ENCODE results near the gene MGRN1. TPM values are rescaled to one million over a fixed set of nuclear protein-coding genes. Genes with fewer than 3 reads are reported as not detected.

Gene MGRN1
- total RNA-seq, 5 donors from 2014 or later (not counting 1 experiment from before 2014, with no cell fraction given) = 63.1 to 76.8 (median 72.2) TPM

GRCh38 chr16:4654011-4654963, 29.7 kb downstream of the MGRN1 start:
- WGBS (ENCODE audit: insufficient coverage) = 94% methylated on average over 12 of the region's 16 CpGs

DNA sequence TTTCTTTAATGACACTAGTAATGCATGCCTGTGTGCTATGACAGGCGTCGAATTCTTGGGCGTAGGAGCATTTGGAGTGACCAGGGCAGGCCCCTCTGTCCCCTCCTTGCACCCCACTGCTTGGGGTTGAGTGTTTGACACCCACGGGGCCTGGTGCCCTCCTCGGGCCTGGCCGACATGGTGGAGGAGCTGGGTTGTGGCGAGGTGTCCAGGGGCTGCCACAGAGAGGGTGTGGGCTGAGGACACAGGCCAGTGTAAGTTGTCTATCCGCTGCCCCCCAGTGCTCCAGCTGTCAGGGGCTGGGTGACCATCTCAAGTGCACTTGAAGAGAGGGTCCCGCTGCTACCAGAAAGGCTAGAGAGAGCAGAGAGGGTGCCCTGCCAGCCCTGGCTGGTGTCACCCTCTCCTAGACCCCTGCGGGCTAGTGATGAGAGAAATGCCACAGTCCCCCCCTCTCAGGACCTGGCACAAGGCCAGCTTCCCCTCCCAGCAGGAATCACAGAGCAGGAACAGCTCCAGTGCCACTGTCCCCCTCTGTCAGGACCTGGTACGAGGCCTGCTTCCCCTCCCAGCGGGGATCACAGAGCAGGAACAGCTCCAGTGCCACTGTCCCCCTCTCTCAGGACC, 30.5 kb downstream of the MGRN1 start:
- H3K27me3 ChIP-seq (replicated peaks in 1 of 2; ENCODE audit: control insufficient read depth in 2 of 2, extremely low read depth in 1 of 2, insufficient read depth in 2 of 2, low read length in 1 of 2) = no peaks in the 10 kb centered on the region
- no peak overlapping the region for H3K4me3 ChIP-seq (ENCODE audit: control insufficient read depth in 1 of 2, extremely low read depth in 1 of 2, low read length in 1 of 2)
- Mint-ChIP-seq H3K27me3 (no peaks in the 10 kb centered on the region), H3K27ac (peak overlapping the region in 1 of 2 donors; percentile 22), H3K36me3 (peaks cover 17% of the 10 kb centered on the region), H3K4me1 (peaks cover 20 to 30% (median 21%) of the 10 kb centered on the region in 3 donors), H3K9me3 (no peaks in the 10 kb centered on the region), H3K4me3 (no peak overlapping the region)
- H3K36me3 ChIP-seq (ENCODE audit: control insufficient read depth in 2 of 2, extremely low read depth in 1 of 2, insufficient read depth in 1 of 2, low read length in 1 of 2) = peaks cover 17 to 52% of the 10 kb centered on the region in 2 donors
- ChIA-PET POLR2A (interaction anchor here in 1 of 2 donors (0.6 kb wide), 1 partner anchor 100 kb away, joined by 3 read pairs; no protein-coding TSS in a partner anchor), CTCF (no interaction called here)
- 98% methylated on average over 8 of the region's 12 CpGs for WGBS (ENCODE audit: insufficient coverage)
- ATAC-seq (replicated peaks in 1 of 4) (no peak), DNase-seq (no peak)
- no peak overlapping the region for H3K27ac ChIP-seq (ENCODE audit: low read length)
- H3K9me3 ChIP-seq = no peaks in the 10 kb centered on the region
- peaks cover 3 to 24% of the 10 kb centered on the region in 2 experiments for H3K4me1 ChIP-seq (ENCODE audit: control insufficient read depth in 1 of 2, extremely low read depth in 1 of 2, insufficient read depth in 2 of 2, low read length in 2 of 2)

More at GRCh38 chr16:4654011-4654963, 29.7 kb downstream of the MGRN1 start:
- POLR2A ChIA-PET = no interaction called here
- H3K4me1 Mint-ChIP-seq = peaks cover 17 to 28% (median 21%) of the 10 kb centered on the region in 3 donors
- no peak overlapping the region for H3K27ac ChIP-seq (ENCODE audit: low read length)
- peaks cover 17% of the 10 kb centered on the region for H3K36me3 Mint-ChIP-seq
- ATAC-seq (replicated peaks in 1 of 4) = no peak
- no peaks in the 10 kb centered on the region for H3K9me3 ChIP-seq
- no peaks in the 10 kb centered on the region for H3K27me3 Mint-ChIP-seq
- no peak for DNase-seq
- no peaks in the 10 kb centered on the region for H3K27me3 ChIP-seq (replicated peaks in 1 of 2; ENCODE audit: control insufficient read depth in 2 of 2, extremely low read depth in 1 of 2, insufficient read depth in 2 of 2, low read length in 1 of 2)
- peak overlapping the region in 1 of 2 donors; percentile 11 for H3K27ac Mint-ChIP-seq
- H3K9me3 Mint-ChIP-seq = no peaks in the 10 kb centered on the region
- CTCF ChIA-PET = no interaction called here
- H3K4me1 ChIP-seq (ENCODE audit: control insufficient read depth in 1 of 2, extremely low read depth in 1 of 2, insufficient read depth in 2 of 2, low read length in 2 of 2) = peaks cover 5 to 24% of the 10 kb centered on the region in 2 experiments
- H3K36me3 ChIP-seq (ENCODE audit: control insufficient read depth in 2 of 2, extremely low read depth in 1 of 2, insufficient read depth in 1 of 2, low read length in 1 of 2) = peaks cover 17 to 52% of the 10 kb centered on the region in 2 donors
- no peak overlapping the region for H3K4me3 Mint-ChIP-seq
- no peak overlapping the region for H3K4me3 ChIP-seq (ENCODE audit: control insufficient read depth in 1 of 2, extremely low read depth in 1 of 2, low read length in 1 of 2)

- H3K27ac Mint-ChIP-seq = no peak overlapping the region
- no peaks in the 10 kb centered on the region for H3K27me3 Mint-ChIP-seq
- WGBS (ENCODE audit: insufficient coverage) = 96% methylated on average over 6 of the region's 6 CpGs
- Histone ChIP-seq H3K4me3 (ENCODE audit: control insufficient read depth in 1 of 2, extremely low read depth in 1 of 2, low read length in 1 of 2) (no peak overlapping the region), H3K27me3 (replicated peaks in 1 of 2; ENCODE audit: control insufficient read depth in 2 of 2, extremely low read depth in 1 of 2, insufficient read depth in 2 of 2, low read length in 1 of 2) (no peaks in the 10 kb centered on the region), H3K4me1 (ENCODE audit: control insufficient read depth in 1 of 2, extremely low read depth in 1 of 2, insufficient read depth in 2 of 2, low read length in 2 of 2) (peaks cover 5 to 25% of the 10 kb centered on the region in 2 experiments), H3K36me3 (ENCODE audit: control insufficient read depth in 2 of 2, extremely low read depth in 1 of 2, insufficient read depth in 1 of 2, low read length in 1 of 2) (peaks cover 17 to 52% of the 10 kb centered on the region in 2 donors), H3K9me3 (no peaks in the 10 kb centered on the region), H3K27ac (ENCODE audit: low read length) (no peak overlapping the region)
- H3K4me3 Mint-ChIP-seq = no peak overlapping the region
- H3K36me3 Mint-ChIP-seq = peaks cover 13% of the 10 kb centered on the region
- ChIA-PET CTCF (no interaction called here), POLR2A (no interaction called here)
- DNase-seq (no peak), ATAC-seq (replicated peaks in 1 of 4) (no peak)
- H3K4me1 Mint-ChIP-seq = peaks cover 23 to 29% (median 23%) of the 10 kb centered on the region in 3 donors
- H3K9me3 Mint-ChIP-seq = no peaks in the 10 kb centered on the region
Measured at GRCh38 chr16:4655801-4656200, 31.2 kb downstream of the MGRN1 start.

DNA sequence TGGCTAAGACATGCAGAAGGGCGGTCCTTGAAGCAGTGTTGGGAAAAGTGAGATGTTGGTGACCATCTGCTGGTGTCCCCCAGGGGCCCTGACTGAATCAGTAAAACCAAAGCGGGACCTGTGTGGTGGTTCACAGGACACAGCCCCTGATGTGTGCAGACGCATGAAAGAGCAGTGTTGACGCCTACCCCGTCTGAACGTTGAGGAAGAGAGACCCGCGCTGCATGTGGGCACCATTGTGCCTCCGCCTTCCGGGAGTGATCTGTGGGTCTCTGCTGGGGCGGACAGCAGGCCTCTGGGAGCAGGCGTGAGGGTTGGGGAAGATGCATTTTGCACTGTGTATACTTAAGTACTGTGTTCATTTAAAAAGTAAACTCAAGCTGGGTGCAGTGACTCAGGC, 31.6 kb downstream of the MGRN1 start:
- CTCF ChIA-PET = interaction anchor here in 1 of 2 donors (0.5 kb wide), 1 partner anchor 1956 kb away, joined by 3 read pairs; no protein-coding TSS in a partner anchor
- POLR2A ChIA-PET = no interaction called here
- 94% methylated on average over 12 of the region's 12 CpGs for WGBS (ENCODE audit: insufficient coverage)
- H3K4me3 Mint-ChIP-seq = no peak overlapping the region
- Histone ChIP-seq H3K27ac (ENCODE audit: low read length) (no peak overlapping the region), H3K9me3 (no peaks in the 10 kb centered on the region), H3K27me3 (replicated peaks in 1 of 2; ENCODE audit: control insufficient read depth in 2 of 2, extremely low read depth in 1 of 2, insufficient read depth in 2 of 2, low read length in 1 of 2) (no peaks in the 10 kb centered on the region), H3K4me3 (ENCODE audit: control insufficient read depth in 1 of 2, extremely low read depth in 1 of 2, low read length in 1 of 2) (no peak overlapping the region), H3K4me1 (ENCODE audit: control insufficient read depth in 1 of 2, extremely low read depth in 1 of 2, insufficient read depth in 2 of 2, low read length in 2 of 2) (peaks cover 5 to 29% of the 10 kb centered on the region in 2 experiments), H3K36me3 (ENCODE audit: control insufficient read depth in 2 of 2, extremely low read depth in 1 of 2, insufficient read depth in 1 of 2, low read length in 1 of 2) (peaks cover 17 to 48% of the 10 kb centered on the region in 2 donors)
- H3K27me3 Mint-ChIP-seq = no peaks in the 10 kb centered on the region
- H3K27ac Mint-ChIP-seq = no peak overlapping the region
- H3K36me3 Mint-ChIP-seq = peaks cover 10% of the 10 kb centered on the region
- no peaks in the 10 kb centered on the region for H3K9me3 Mint-ChIP-seq
- peaks cover 25 to 29% (median 27%) of the 10 kb centered on the region in 3 donors for H3K4me1 Mint-ChIP-seq
- DNase-seq (no peak), ATAC-seq (replicated peaks in 1 of 4) (no peak)

GRCh38 chr16:4656695-4657686, 32.4 kb downstream of the MGRN1 start:
- CTCF ChIA-PET = interaction anchor here in 1 of 2 donors (0.5 kb wide), 1 partner anchor 1957 kb away, joined by 3 read pairs; no protein-coding TSS in a partner anchor
- ATAC-seq (replicated peaks in 1 of 4) (no peak), DNase-seq (no peak)
- peaks cover 32 to 35% (median 33%) of the 10 kb centered on the region in 3 donors for H3K4me1 Mint-ChIP-seq
- Histone ChIP-seq H3K27me3 (replicated peaks in 1 of 2; ENCODE audit: control insufficient read depth in 2 of 2, extremely low read depth in 1 of 2, insufficient read depth in 2 of 2, low read length in 1 of 2) (no peaks in the 10 kb centered on the region), H3K4me3 (ENCODE audit: control insufficient read depth in 1 of 2, extremely low read depth in 1 of 2, low read length in 1 of 2) (no peak overlapping the region), H3K36me3 (ENCODE audit: control insufficient read depth in 2 of 2, extremely low read depth in 1 of 2, insufficient read depth in 1 of 2, low read length in 1 of 2) (peaks cover 13 to 41% of the 10 kb centered on the region in 2 donors), H3K9me3 (no peaks in the 10 kb centered on the region), H3K4me1 (ENCODE audit: control insufficient read depth in 1 of 2, extremely low read depth in 1 of 2, insufficient read depth in 2 of 2, low read length in 2 of 2) (peaks cover 5 to 37% of the 10 kb centered on the region in 2 experiments), H3K27ac (ENCODE audit: low read length) (no peak overlapping the region)
- no peak overlapping the region for H3K4me3 Mint-ChIP-seq
- 97% methylated on average over 14 of the region's 25 CpGs for WGBS (ENCODE audit: insufficient coverage)
- H3K27me3 Mint-ChIP-seq = no peaks in the 10 kb centered on the region
- no peaks in the 10 kb centered on the region for H3K9me3 Mint-ChIP-seq
- no peak overlapping the region for H3K27ac Mint-ChIP-seq
- H3K36me3 Mint-ChIP-seq = peaks cover 8% of the 10 kb centered on the region
- POLR2A ChIA-PET = no interaction called here
